Caco-2 (cell line): ENCODE measurements around the gene PTH1R. TPM values are rescaled to one million over a fixed set of nuclear protein-coding genes. Genes with fewer than 3 reads are reported as not detected.
A peak's percentile ranks its signal among the peaks of the same experiment; 100 is the strongest.

Experiments
- BruUV-seq: library from RNA; stranded (reverse); fragments of 400-500 nt; replicated peaks from 2 replicates; lab custom pipeline; 2021; lab: Mats Ljungman, UMichigan
- CTCF ChIA-PET: fragments of 300-600 bp; sonication (Branson Sonifier 250); formaldehyde crosslinking; loops from one replicate; lab custom pipeline; 2022; ENCODE audit warnings: antibody characterized with exemption; lab: Charles Lee
- POLR2A ChIA-PET: fragments of 300-600 bp; sonication (Branson Sonifier 250); formaldehyde crosslinking; loops from one replicate; lab custom pipeline; 2022; ENCODE audit warnings: antibody characterized with exemption; lab: Charles Lee
- DNase-seq, 2 experiments: peaks; one replicate each; pipeline versions ENCODE4 v3.0.0 to v3.0.0-alpha.2; 2020 to 2022
- H3K27me3 ChIP-seq: replicated peaks from 2 replicates; pipeline ENCODE4 v1.6.0; 2011; ENCODE audit warnings: low read length; ENCODE audit not compliant: control insufficient read depth, insufficient read depth
- H3K36me3 ChIP-seq: 2 replicates; pipeline ENCODE4 v1.5.1; 2011; ENCODE audit warnings: low read length; ENCODE audit not compliant: control insufficient read depth, insufficient read depth
- H3K4me1 ChIP-seq: fragments of 250-450 bp; sonication (Bioruptor Pico); 2 replicates; pipeline ENCODE4 v1.5.1; 2020; ENCODE audit warnings: mild to moderate bottlenecking
- H3K4me3 ChIP-seq: 2 replicates; pipeline ENCODE4 v1.5.1; 2011; ENCODE audit warnings: low read depth, mild to moderate bottlenecking, control low read depth, low read length
- H3K9me3 ChIP-seq: fragments of 250-450 bp; sonication (Bioruptor Pico); 2 replicates; pipeline ENCODE4 v1.5.1; 2020; ENCODE audit warnings: mild to moderate bottlenecking, moderate library complexity
- H3K27ac Mint-ChIP-seq: one replicate; pipeline ENCODE4 v1.8.0; 2022; ENCODE audit warnings: mixed read lengths; ENCODE audit not compliant: unreplicated experiment
- H3K27me3 Mint-ChIP-seq: one replicate; pipeline ENCODE4 v1.8.0; 2022; ENCODE audit warnings: mixed read lengths; ENCODE audit not compliant: insufficient read depth, unreplicated experiment
- H3K36me3 Mint-ChIP-seq: one replicate; pipeline ENCODE4 v1.8.0; 2022; ENCODE audit warnings: mild to moderate bottlenecking, mixed read lengths; ENCODE audit not compliant: insufficient read depth, unreplicated experiment
- H3K4me1 Mint-ChIP-seq: one replicate; pipeline ENCODE4 v1.8.0; 2022; ENCODE audit warnings: low read depth, mixed read lengths; ENCODE audit not compliant: unreplicated experiment
- H3K4me3 Mint-ChIP-seq: one replicate; pipeline ENCODE4 v1.8.0; 2022; ENCODE audit warnings: mild to moderate bottlenecking, moderate library complexity, mixed read lengths; ENCODE audit not compliant: unreplicated experiment
- H3K9me3 Mint-ChIP-seq: one replicate; pipeline ENCODE4 v1.8.0; 2022; ENCODE audit warnings: mixed read lengths; ENCODE audit not compliant: unreplicated experiment
- CTCF ChIP-seq, 2 experiments: fragments of 200-600 bp in 1 of 2; IDR thresholded peaks; 1 replicate in 1 of 2; 2 replicates in 1 of 2; pipeline versions ENCODE4 v1.5.1 to v1.8.0; 2011 to 2022; ENCODE audit warnings: antibody characterized with exemption in 1 of 2, control low read depth in 1 of 2, inconsistent platforms in 1 of 2, low read depth in 1 of 2, low read length in 1 of 2, mild to moderate bottlenecking in 1 of 2, moderate library complexity in 1 of 2; ENCODE audit not compliant: insufficient read depth in 1 of 2, severe bottlenecking in 1 of 2, unreplicated experiment in 1 of 2
- intact Hi-C: fragments of 100-400 bp; cut with micrococcal nuclease; formaldehyde crosslinking; loops from one replicate; pipeline ENCODE4 v1.10.0; 2022; ENCODE audit not compliant: unreplicated experiment
- total RNA-seq: library from RNA; stranded (reverse); gene quantifications from 2 replicates; pipeline ENCODE4 v1.2.3, GENCODE V29; 2022

The PTH1R gene
- total RNA-seq, 1 experiment from 2014 or later = 5.1 TPM

- BruUV-seq = no TSS peak
- H3K27ac Mint-ChIP-seq = no peak overlapping the region
- no peaks in the 10 kb centered on the region for H3K36me3 Mint-ChIP-seq
- Histone ChIP-seq H3K4me3 (no peak overlapping the region), H3K27me3 (no peaks in the 10 kb centered on the region), H3K9me3 (no peaks in the 10 kb centered on the region), H3K36me3 (no peaks in the 10 kb centered on the region), H3K4me1 (peaks cover 9% of the 10 kb centered on the region; the same call in 1 of the 2 replicates)
- no peak for TF ChIP-seq CTCF (IDR thresholded peaks at IDR 0.05; ENCODE audit: insufficient read depth in 1 of 2, low read depth in 1 of 2, low read length in 1 of 2, severe bottlenecking in 1 of 2, unreplicated experiment in 1 of 2)
- peaks cover 7% of the 10 kb centered on the region for H3K4me1 Mint-ChIP-seq
- intact Hi-C loops = loop anchor here (2.0 to 10.0 kb wide), 3 partner anchors 14 to 408 kb away; no protein-coding TSS in a partner anchor
- H3K9me3 Mint-ChIP-seq = no peaks in the 10 kb centered on the region
- POLR2A ChIA-PET = interaction anchor here (0.7 kb wide), 1 partner anchor 17 kb away, joined by 7 read pairs; no protein-coding TSS in a partner anchor
- no peak for DNase-seq
- H3K27me3 Mint-ChIP-seq = no peaks in the 10 kb centered on the region
- CTCF ChIA-PET = interaction anchor here (0.7 to 1.2 kb wide), 2 partner anchors 16 to 243 kb away, joined by 5 to 6 read pairs; no protein-coding TSS in a partner anchor
- peak overlapping the region; percentile 58 for H3K4me3 Mint-ChIP-seq
Observed at GRCh38 chr3:46893146-46893748, 15.7 kb downstream of the PTH1R start.

- Mint-ChIP-seq H3K27ac (no peak overlapping the region), H3K9me3 (no peaks in the 10 kb centered on the region), H3K36me3 (no peaks in the 10 kb centered on the region), H3K27me3 (no peaks in the 10 kb centered on the region), H3K4me3 (no peak overlapping the region), H3K4me1 (peaks cover 7% of the 10 kb centered on the region)
- no TSS peak for BruUV-seq
- intact Hi-C loops = loop anchor here (2.0 to 10.0 kb wide), 3 partner anchors 15 to 409 kb away; no protein-coding TSS in a partner anchor
- POLR2A ChIA-PET = no interaction called here
- DNase-seq = no peak
- CTCF ChIA-PET = interaction anchor here (0.8 kb wide), 1 partner anchor 160 kb away, joined by 3 read pairs; no protein-coding TSS in a partner anchor
- H3K4me1 ChIP-seq = peaks cover 9% of the 10 kb centered on the region; the same call in 1 of the 2 replicates
- TF ChIP-seq CTCF (IDR thresholded peaks at IDR 0.05; ENCODE audit: insufficient read depth in 1 of 2, low read depth in 1 of 2, low read length in 1 of 2, severe bottlenecking in 1 of 2, unreplicated experiment in 1 of 2) = no peak
- no peak overlapping the region for H3K4me3 ChIP-seq
- H3K27me3 ChIP-seq = no peaks in the 10 kb centered on the region
- no peaks in the 10 kb centered on the region for H3K36me3 ChIP-seq
- no peaks in the 10 kb centered on the region for H3K9me3 ChIP-seq
Observed at GRCh38 chr3:46893763-46894162, 16.2 kb downstream of the PTH1R start.

GRCh38 chr3:46894256-46894655 lies 16.7 kb downstream of the PTH1R start:
- TF ChIP-seq CTCF (IDR thresholded peaks at IDR 0.05; ENCODE audit: insufficient read depth in 1 of 2, low read depth in 1 of 2, low read length in 1 of 2, severe bottlenecking in 1 of 2, unreplicated experiment in 1 of 2) = no peak
- H3K27ac Mint-ChIP-seq = no peak overlapping the region
- no peak for DNase-seq
- Histone ChIP-seq H3K27me3 (no peaks in the 10 kb centered on the region), H3K9me3 (no peaks in the 10 kb centered on the region), H3K36me3 (no peaks in the 10 kb centered on the region), H3K4me1 (peaks cover 9% of the 10 kb centered on the region; the same call in 1 of the 2 replicates), H3K4me3 (no peak overlapping the region)
- H3K9me3 Mint-ChIP-seq = no peaks in the 10 kb centered on the region
- POLR2A ChIA-PET = no interaction called here
- no peaks in the 10 kb centered on the region for H3K27me3 Mint-ChIP-seq
- H3K4me3 Mint-ChIP-seq = no peak overlapping the region
- intact Hi-C loops = loop anchor here (10.0 kb wide), 2 partner anchors 299 to 409 kb away; no protein-coding TSS in a partner anchor
- CTCF ChIA-PET = interaction anchor here (0.6 to 2.1 kb wide), 5 partner anchors 26 to 199 kb away, joined by 3 to 19 read pairs (median 12); no protein-coding TSS in a partner anchor
- no peaks in the 10 kb centered on the region for H3K36me3 Mint-ChIP-seq
- H3K4me1 Mint-ChIP-seq = peaks cover 7% of the 10 kb centered on the region
- BruUV-seq = no TSS peak
